Sigmoid colon (tissue), 4 donors: ENCODE results near the gene PRSS56.

Experiments
- CTCF ChIP-seq, 4 experiments: fragments of 450-650 bp in 3 of 4; fragments of 200-600 bp in 1 of 4; IDR thresholded peaks; one replicate each; pipeline ENCODE4 v1.5.1; 2016 to 2019; ENCODE audit warnings: antibody characterized with exemption in 4 of 4, mild to moderate bottlenecking in 3 of 4, moderate library complexity in 2 of 4
- POLR2A ChIP-seq, 2 donors: fragments of 450-650 bp; IDR thresholded peaks; one replicate each; pipeline ENCODE4 v1.6.1; 2016; ENCODE audit warnings: antibody characterized with exemption in 2 of 2, mild to moderate bottlenecking in 2 of 2, moderate library complexity in 2 of 2
- POLR2AphosphoS5 ChIP-seq, 4 donors: sonication (generic); formaldehyde crosslinking; IDR thresholded peaks; one replicate each; pipeline ENCODE4 v1.6.1; 2017; ENCODE audit warnings: antibody characterized with exemption in 4 of 4

- TF ChIP-seq CTCF (IDR thresholded peaks at IDR 0.05): no peak
- no peak for TF ChIP-seq POLR2A (IDR thresholded peaks at IDR 0.05)
- no peak for TF ChIP-seq POLR2AphosphoS5 (IDR thresholded peaks at IDR 0.05)
Measured at GRCh38 chr2:232537079-232537478, 16.9 kb downstream of the PRSS56 start.
